ENCODE results near the gene ADAMTS14.

ADAMTS14 gene

DNA sequence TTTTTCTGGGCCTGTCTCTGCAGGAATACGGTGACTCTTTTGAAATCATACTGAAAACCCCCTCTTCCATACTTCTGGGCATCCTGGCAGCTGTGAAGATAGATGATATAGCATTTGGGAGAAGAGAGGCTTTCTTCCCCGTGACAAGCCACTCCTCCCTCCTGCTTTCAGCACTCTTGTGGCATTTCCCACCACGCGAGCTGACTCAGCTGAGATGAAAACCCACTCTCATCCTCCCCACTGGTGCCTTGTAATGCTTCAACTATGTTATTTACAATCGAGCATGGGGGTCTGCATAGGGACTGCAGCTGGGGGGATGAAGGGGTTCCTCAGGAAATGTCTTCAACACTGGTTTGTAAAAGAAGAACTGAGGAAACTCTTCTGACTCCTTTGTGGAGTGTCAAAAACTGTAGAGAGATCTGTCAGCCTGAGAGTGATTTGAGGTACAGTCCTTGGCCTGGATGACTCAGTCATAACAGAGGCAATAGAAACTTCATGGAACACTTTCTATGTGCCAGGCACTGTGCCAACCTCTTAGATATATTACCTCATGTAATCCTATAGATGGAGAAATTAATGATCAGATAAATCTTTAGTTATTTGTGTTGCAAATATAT, 114.6 kb downstream of the ADAMTS14 start:
- DNase-seq (ENCODE audit: low read depth) = no peak

DNA sequence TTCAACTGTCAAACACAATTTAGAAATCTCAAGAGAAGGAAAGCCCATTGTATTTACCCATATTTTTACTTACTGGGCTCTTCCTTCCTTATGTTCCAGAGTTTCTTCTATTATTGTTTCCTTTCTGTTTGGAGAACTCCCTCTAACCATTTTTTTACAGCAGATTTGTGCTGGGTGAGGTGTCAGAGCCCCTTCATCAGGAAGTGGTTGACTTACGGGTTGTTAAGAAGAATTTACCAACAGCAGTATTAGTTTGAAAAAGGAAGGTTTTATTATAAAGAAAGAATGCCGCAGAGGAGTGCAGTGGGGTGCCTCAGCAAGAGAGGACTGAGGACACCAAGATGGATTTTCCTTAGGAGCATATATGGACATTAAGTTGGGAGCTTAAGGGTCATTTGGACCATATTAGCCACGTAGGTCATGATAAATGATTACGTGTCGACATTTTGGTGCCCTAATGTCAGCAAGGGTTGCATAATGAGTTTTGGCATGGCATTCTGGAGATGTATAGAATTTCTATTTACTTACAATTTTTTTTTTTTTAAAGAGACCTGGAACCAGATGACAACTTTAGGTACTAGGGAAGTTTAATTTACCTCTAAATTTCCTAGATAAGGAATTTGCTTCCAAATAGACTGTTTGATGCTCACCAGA, 119.2 kb downstream of the ADAMTS14 start:
- DNase-seq (ENCODE audit: low read depth) = no peak

DNA sequence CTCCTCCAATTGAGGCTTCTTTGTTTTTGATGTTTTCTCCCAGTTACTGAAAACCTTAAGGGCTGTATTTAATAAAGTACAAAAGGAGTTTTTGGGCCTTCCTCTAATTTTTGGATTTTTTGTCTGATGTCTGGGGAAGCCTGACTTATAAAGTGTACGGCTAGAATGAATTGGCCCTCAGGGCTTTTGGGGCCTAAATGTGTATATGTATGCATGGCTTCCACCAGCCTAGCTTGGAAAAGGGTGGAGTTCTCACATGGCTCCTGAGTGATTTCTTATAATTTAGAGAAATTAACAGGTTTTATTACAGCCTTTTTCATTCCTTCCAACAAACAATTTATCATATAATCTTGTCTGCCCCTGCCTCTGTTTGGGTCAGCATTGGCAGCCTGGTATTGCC, 123.3 kb downstream of the ADAMTS14 start:
- no peak for DNase-seq (ENCODE audit: low read depth)

DNA sequence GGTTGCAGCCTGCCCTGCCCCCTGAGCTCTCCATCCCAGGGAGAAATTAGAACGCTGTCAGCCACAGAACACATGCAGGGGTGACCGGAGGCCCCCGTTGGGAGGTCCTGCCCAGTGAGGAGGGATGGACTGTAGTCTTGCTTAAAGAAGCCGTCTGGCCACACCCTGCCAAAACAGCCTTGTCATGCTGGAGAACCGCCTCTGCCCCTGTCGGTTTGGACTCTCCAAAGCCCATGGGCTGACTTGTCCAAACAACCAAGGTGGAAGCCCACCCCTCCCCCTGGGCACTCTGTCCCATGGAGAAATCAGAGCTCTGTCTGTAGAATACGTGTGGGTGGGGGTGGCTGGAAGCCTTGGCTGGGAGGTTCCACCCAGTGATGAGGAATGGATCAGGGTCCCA, 125.5 kb downstream of the ADAMTS14 start:
- DNase-seq (ENCODE audit: low read depth) = no peak

DNA sequence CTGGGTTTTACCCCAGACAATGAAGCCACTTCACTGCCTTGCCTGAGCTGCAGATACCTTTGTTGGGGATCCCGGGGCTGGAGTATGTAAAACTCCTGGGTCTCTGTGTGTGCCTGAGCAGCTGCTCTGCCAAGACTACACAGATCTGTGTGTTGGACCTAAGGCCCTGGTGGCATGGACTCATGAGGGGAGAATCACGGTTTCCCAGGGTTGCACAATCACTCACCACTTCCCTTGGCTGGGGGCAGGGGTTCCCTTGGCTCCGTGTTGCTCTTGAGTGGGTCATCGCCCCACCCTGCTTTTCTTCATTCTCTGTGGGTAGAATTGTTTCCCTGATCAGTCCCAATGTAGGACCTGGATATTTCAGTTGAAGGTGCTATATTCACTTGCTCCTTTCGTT, 126.8 kb downstream of the ADAMTS14 start:
- no peak for DNase-seq (ENCODE audit: low read depth)

DNA sequence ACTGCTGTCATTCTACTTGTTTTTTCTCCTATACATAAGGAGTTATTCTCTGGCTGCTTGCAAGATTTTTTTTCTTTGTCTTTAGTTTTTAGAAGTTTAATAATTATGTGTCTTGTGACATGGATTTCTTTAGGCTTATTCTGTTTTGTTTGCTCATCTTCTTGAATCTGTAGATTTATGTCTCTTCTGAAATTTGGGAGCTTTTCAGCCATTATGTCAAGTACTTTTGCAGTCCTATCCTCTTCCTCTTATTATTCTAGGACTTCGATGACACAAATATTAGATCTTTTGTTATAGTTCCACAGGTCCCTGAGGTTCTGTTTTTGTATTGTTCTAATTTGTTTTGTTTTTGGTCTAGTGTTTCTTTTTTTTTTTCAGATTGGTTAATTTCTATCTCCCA, 129.5 kb downstream of the ADAMTS14 start:
- DNase-seq (ENCODE audit: low read depth) = no peak

DNA sequence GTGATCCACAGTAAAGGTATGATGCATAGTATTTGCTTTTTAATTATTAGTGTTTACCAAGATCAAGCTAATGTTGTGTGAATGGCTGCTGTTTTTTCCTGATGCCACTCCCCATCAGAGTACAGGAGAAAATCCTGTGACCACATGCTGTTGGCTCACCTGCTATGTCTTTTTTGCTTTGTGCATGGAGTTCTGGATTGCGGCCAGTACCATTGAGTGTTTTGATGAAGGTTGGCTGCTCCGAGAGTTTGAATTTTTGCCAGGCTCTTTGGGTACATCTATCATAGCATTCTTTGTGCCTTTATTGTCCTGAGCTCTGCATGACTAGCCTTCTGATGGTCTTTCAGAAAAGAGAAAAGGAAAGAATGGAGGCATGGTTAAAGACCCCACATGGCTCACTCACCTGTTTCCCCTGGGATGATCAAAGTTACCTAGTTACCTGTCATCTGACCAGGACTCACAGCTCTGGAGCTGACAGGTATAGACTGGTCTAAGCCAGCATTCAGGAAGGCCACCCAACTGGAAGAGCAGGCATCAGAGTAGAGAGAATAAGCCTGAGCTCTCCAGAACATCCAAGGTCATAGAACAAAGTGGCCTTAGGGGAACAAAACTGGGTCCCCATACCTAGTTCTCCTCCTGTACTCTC, 131.6 kb downstream of the ADAMTS14 start:
- DNase-seq (ENCODE audit: low read depth) = no peak

DNA sequence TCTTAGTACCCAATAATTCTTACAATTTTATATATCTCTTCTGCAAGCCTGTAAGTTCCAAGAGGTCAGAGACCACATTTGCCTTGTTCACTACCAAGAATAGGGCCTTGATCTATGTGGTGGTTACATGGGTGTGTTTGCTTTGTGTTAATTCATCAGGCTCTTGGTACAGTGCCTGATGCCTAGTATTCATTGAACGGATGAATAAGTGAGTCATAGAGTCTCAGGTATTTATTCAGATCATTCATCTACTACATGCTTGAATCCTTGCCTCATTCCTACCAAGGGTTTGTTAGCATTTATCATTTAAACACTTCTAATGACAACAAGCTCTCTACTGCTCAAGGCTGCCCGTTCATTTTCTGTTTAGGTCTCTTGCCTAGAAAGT, 132.1 kb downstream of the ADAMTS14 start:
- DNase-seq (ENCODE audit: low read depth) = no peak

DNA sequence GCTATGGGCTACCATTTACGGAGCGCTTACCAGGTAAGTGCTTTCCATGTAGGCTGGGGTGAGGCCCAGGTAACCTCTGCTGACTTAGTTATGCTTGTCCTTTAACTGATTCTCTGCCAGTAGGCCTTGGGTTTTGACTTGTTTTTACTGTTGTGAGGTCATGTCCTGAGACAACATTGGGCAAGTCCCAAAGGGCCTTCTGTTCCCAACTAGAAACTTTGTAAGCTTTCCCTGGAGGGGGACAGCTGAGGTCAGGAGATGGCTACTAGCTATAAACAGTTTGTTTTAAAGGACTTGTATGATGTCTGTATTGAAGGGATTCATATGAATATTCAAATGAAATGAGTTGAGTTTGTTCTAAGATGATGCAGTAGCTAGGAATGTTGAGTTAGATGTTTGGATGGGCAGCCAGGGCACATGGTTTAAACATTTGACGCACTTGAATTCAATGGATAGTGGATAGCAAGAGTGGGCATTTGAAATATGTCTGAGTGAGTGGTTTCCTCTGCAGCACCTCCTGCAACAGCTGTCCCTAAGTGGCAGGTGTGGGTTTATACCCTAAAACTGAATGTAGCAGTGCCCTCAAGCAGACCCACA, 133.4 kb downstream of the ADAMTS14 start:
- no peak for DNase-seq (ENCODE audit: low read depth)

DNA sequence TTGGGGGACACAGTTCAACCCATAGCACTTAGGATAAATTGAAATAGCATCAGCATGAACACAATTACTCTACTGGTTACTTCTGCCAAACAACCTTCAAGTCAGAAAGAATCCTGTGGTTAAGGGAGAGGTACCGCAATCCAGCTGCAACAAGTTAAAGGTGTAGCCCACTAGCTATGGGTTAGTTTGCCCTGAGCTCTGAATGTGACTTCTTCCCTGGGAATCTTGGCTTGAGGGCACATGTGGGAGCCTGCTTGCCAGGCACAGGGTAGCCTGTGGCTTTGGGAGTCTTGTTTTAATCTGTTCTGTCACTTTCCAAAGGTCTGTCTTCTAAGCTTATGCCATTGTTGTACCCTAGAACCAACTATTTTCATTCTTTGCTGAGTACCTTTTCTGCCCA, 134.5 kb downstream of the ADAMTS14 start:
- DNase-seq (ENCODE audit: low read depth) = no peak

DNA sequence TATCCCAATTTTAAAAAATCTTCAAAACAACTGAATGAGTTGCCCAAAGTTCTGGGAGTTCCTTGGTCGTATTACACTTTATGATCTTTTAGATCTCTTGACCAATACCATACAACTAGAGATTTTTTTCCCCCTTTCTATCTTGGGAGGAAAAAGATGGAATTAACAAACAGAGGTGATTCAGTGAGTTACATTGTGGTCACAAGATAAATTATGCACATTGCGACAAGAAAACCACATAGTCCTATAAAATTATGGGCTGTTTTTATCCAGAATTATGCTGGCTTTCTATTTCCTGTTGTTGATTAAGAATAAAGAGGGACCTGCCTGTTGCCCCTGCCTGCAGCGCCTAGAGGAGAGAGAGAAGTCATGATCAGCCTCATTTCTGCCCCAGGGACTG, 135.2 kb downstream of the ADAMTS14 start:
- no peak for DNase-seq (ENCODE audit: low read depth)

DNA sequence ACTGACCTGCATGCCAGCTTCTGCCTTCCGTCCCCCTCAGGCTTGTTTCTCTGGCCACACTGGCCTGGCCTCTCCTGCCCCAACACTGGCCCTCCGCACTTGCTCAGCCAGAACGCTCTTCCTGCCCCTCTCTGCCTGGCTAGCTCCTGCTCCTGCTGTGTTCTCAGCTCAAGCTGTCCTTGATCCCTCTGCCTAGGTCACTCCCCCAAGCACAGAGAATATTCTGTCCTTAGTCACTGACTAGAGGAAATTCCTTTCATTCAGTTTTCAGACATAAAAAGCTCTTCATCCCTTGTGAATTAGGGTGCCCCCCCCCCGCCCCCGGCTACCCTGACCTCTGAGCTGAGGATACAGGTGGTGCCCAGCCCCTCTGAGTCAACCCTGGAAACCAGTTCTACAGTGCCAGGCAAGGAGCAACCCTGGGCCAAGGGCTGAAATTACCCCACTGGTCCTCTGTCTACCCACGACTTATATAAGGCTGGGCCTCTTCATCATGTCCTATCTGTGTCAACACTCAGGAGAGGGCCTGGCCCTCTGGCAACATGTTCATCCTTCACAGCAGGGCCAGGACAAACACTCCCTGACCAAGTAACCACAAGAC, 136.8 kb downstream of the ADAMTS14 start:
- no peak for DNase-seq (ENCODE audit: low read depth)

DNA sequence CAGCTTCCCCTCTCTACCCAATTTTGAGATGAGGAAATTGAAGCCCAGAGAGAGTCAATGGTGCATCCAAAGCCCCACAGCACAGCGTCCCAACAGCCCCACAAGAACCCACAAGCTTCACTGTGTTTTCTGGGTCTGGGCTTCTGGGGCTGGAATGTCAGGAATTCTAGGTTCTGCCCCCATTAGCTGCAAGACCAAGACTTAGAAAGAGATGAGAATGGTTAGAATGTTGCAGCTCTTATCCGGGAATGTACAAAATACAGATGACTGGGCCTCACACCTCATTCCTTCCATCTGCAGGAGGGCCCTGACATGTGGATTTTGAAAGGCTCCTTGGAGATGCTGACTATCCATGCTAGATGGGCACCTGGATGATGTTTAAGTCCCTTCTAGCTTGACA, 137.4 kb downstream of the ADAMTS14 start:
- DNase-seq (ENCODE audit: low read depth) = no peak

DNA sequence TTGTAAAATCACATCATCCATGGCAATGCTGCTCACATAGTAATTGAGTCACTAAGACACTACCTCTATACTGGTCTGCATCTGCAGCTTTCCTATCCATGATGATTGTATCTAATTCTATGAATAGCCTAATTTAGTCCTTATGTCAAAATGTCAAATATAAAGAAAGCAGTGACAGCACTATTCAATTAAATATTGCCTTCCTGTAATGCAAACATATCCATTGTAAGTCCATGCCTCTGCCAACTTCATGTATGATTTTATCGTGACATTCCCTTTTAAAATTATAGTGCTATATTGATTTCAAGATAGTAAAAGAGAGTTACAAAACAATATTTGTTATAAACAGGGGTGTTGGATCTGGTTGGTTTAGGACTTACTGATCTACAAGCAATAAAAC, 138.7 kb downstream of the ADAMTS14 start:
- DNase-seq (ENCODE audit: low read depth) = no peak

DNA sequence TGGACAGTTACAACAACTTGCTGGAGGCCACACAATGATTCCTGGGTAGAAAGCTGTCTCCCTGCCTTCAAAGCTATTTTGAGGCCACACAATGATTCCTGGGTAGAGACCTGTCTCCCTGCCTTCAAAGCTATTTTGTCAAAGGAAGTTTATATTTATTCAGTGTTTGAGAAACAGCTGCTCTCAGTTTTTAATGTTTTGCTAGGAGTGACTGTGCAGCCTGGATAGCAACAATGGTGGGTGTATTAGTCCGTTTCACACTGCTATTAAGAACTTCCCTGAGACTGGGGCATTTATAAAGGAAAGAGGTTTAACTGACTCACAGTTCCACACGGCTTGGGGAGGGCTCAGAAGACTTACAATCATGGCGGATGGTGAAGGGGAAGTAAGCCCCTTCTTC, 139.6 kb downstream of the ADAMTS14 start:
- DNase-seq (ENCODE audit: low read depth) = no peak

Data from GM04503 (cell line).